ENCODE measurements around the gene NIPA2.
A peak's percentile ranks its signal among the peaks of the same experiment; 100 is the strongest.

Gene NIPA2

DNA sequence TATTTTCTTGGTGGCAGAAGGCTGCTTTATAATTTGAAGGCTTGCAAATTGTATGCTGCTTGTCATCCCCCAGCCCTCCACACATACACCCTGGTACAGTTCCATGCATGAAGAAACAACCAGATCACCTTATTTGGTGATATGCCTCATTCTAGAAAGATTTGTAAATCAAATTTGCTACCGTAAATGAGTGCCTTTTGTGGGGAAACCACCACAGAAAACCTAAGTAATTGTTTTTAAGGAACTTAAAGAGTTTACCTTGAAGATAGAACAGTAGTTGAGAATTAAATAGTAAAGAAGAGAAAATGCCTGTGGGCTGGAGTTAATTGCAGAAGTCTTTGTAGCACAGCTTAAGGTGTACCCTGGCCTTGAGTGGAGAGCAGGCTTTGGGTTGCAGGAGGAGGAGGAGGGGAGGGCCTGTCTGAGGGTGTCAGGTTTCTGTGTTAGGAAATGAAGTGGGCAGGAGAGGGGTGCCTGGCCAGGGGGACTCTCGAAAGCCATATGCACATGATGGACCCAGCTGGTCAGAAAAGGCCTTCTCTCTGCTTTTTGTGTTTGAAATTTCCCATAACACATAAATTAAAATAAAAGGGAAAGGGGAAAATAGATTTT, 6.9 kb downstream of the NIPA2 start:
- TF ChIP-seq TAF1 (IDR thresholded peaks at IDR 0.05; ENCODE audit: borderline replicate concordance, low read depth, low read length) (no peak), POLR2AphosphoS5 (IDR thresholded peaks at IDR 0.05; ENCODE audit: low read depth, low read length) (no peak), POLR2A (IDR thresholded peaks at IDR 0.05; ENCODE audit: low read depth, low read length) (no peak)
- DNase-seq (ENCODE audit: insufficient read length) (no peak), FAIRE-seq (peak; percentile 44)

DNA sequence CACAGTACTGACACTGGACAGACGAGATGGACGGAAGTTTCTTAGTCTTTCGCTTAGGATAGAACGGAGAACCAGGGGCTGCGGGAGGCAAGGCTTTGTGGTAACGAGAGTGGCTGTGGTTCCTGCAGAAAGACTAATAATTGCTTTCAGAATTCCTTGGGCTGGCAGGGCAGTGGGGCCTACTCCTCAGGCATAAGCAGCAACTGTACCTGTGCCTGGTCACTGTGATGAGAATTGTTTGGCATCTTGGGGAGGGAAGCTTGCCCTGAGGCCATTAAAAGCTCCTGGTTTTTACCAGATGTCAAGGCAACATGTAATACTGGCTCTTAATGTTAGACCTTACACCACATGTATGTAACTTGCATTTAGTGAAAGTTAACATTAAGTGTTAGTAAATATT, 7.6 kb downstream of the NIPA2 start:
- FAIRE-seq (no peak), DNase-seq (ENCODE audit: insufficient read length) (no peak)
- TF ChIP-seq POLR2AphosphoS5 (IDR thresholded peaks at IDR 0.05; ENCODE audit: low read depth, low read length), result no peak
- TF ChIP-seq TAF1 (IDR thresholded peaks at IDR 0.05; ENCODE audit: borderline replicate concordance, low read depth, low read length), result no peak
- TF ChIP-seq POLR2A (IDR thresholded peaks at IDR 0.05; ENCODE audit: low read depth, low read length), result no peak

DNA sequence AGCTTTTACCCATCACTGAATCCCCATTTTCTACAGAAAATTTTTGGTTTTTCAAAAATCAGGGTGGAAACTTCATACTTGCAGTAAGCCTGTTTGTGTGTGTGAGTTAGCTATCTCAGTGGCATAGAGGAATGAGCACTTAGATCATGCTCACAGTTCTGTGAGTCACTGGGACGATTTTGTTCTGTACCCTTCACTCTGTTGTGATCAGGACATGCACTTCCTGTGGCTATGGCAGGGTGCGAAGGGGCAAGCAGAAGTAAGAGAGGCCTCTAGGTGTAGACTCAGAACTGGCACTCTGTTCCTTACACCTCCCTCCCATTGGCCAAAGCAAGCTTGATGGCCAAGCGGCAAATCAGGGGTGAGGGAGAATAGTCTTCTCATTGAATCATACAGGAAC, 11.6 kb downstream of the NIPA2 start:
- TF ChIP-seq TAF1 (IDR thresholded peaks at IDR 0.05; ENCODE audit: borderline replicate concordance, low read depth, low read length), result no peak
- no peak for TF ChIP-seq POLR2AphosphoS5 (IDR thresholded peaks at IDR 0.05; ENCODE audit: low read depth, low read length)
- TF ChIP-seq POLR2A (IDR thresholded peaks at IDR 0.05; ENCODE audit: low read depth, low read length), result no peak
- no peak for FAIRE-seq
- DNase-seq (ENCODE audit: insufficient read length), result no peak

DNA sequence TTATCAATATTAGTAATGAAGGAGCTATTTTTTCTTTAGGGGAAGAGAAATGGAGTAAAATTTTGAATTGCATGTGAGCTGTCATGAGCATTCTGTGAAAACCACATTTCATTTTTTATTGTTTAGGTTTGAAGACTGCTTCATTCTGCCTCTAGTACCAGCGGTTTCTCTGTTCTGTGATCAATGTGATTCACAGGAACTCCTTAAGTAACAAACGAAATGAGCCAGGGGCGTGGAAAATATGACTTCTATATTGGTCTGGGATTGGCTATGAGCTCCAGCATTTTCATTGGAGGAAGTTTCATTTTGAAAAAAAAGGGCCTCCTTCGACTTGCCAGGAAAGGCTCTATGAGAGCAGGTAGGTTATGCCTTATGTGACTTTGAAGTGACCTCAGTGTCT, 13.0 kb downstream of the NIPA2 start:
- FAIRE-seq, result no peak
- DNase-seq (ENCODE audit: insufficient read length), result no peak
- TF ChIP-seq TAF1 (IDR thresholded peaks at IDR 0.05; ENCODE audit: borderline replicate concordance, low read depth, low read length) (no peak), POLR2AphosphoS5 (IDR thresholded peaks at IDR 0.05; ENCODE audit: low read depth, low read length) (no peak), POLR2A (IDR thresholded peaks at IDR 0.05; ENCODE audit: low read depth, low read length) (no peak)

DNA sequence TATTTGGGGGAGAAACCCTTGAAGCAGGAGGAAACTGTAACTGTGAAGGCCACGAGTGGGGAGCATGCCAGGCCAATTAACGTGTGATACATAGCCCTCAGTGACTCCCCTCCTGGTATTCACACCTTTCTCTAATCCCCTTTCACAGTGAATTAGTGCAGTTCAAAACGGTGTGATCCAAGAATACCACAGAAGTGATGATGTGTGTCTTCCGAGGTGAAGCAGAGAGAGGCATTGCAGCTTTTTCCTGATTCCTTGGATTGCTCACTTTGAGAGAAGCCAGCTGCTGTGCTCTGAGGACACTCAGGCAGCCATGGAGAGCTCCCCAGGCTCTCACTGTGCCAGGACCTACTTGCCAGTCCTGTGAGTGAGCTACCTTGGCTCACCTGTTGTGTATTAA, 17.3 kb downstream of the NIPA2 start:
- DNase-seq (ENCODE audit: insufficient read length) (no peak), FAIRE-seq (no peak)

DNA sequence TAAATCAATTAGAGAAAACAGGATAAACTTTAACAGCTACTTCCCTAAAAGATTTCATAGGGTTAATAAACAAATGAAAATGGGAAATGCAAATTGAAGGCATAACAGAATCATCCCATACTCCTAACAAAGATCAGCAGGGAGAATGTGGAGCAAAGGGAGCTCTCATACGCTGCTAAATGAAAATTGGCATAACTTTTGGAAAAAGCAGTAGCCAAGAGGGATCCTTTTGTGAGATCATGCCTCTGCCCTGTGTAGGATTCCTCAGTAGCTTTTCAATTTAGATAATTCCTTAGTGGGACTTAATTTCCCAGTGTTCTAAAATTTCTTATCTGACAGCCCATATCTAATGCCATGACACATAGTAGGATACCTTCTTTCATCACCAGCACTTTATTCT, 18.2 kb downstream of the NIPA2 start:
- DNase-seq (ENCODE audit: insufficient read length) (no peak), FAIRE-seq (no peak)
- TF ChIP-seq TAF1 (IDR thresholded peaks at IDR 0.05; ENCODE audit: borderline replicate concordance, low read depth, low read length), result no peak

More for the DNA sequence above, 17.3 kb downstream of the NIPA2 start:
- TF ChIP-seq TAF1 (IDR thresholded peaks at IDR 0.05; ENCODE audit: borderline replicate concordance, low read depth, low read length), result no peak
- TF ChIP-seq POLR2A (IDR thresholded peaks at IDR 0.05; ENCODE audit: low read depth, low read length), result peak; percentile 20; the same call in 1 of the 2 replicates

DNA sequence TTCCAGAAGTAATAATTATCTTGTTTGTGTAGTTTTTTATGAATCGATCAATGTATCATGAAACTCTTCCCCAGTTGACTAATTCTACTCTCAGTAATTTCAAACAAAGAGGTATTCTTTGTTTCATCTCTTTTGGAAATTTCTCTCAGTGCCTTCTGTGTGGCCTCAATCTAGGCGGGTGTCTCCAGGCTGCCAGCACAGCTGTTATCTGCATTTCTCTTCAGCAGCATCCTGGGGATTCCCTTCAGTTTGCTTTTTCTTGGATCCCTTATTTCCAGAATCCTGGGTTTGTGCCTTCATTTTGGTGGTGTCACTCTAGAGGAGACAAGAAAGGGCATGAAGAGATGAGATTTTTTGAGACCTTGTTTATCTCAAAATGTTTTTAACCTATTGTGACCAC, 22.7 kb downstream of the NIPA2 start:
- FAIRE-seq, result no peak

DNA sequence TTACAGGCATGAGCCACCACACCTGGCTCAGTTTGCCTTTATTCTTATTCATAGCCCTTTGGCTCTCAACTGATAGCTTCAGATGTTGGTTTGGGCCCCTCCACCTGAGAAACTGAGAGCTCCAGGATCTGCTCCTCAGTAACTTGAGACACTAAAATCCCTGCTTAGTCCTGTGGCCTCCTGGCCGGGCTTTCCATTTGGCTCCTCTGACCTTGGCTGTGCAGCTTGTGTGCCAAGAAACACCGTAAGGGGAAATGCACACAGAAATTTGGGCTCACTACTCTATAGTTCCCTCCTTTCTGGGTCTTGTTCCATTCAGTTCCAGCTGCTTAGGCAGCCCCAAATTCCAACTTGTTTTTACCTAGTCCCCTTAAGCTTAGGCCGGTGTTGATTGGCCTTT, 24.9 kb downstream of the NIPA2 start:
- FAIRE-seq (no peak), DNase-seq (ENCODE audit: insufficient read length) (no peak)
- TF ChIP-seq POLR2AphosphoS5 (IDR thresholded peaks at IDR 0.05; ENCODE audit: low read depth, low read length) (no peak), TAF1 (IDR thresholded peaks at IDR 0.05; ENCODE audit: borderline replicate concordance, low read depth, low read length) (no peak), POLR2A (IDR thresholded peaks at IDR 0.05; ENCODE audit: low read depth, low read length) (no peak)

More for the DNA sequence above, 22.7 kb downstream of the NIPA2 start:
- no peak for TF ChIP-seq TAF1 (IDR thresholded peaks at IDR 0.05; ENCODE audit: borderline replicate concordance, low read depth, low read length)
- TF ChIP-seq POLR2AphosphoS5 (IDR thresholded peaks at IDR 0.05; ENCODE audit: low read depth, low read length), result no peak
- no peak for TF ChIP-seq POLR2A (IDR thresholded peaks at IDR 0.05; ENCODE audit: low read depth, low read length)
- DNase-seq (ENCODE audit: insufficient read length), result no peak

DNA sequence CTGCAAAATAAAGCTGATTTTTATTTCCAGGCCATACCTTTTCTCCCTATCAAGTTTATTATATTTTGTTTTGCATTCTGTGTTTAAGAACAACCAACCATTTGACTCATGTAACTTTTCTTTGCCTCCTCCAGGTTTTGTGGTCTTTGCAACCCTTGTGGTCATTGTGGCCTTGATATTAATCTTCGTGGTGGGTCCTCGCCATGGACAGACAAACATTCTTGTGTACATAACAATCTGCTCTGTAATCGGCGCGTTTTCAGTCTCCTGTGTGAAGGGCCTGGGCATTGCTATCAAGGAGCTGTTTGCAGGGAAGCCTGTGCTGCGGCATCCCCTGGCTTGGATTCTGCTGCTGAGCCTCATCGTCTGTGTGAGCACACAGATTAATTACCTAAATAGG, 27.6 kb downstream of the NIPA2 start:
- TF ChIP-seq POLR2AphosphoS5 (IDR thresholded peaks at IDR 0.05; ENCODE audit: low read depth, low read length) (no peak), TAF1 (IDR thresholded peaks at IDR 0.05; ENCODE audit: borderline replicate concordance, low read depth, low read length) (no peak), POLR2A (IDR thresholded peaks at IDR 0.05; ENCODE audit: low read depth, low read length) (no peak)
- no peak for FAIRE-seq
- DNase-seq (ENCODE audit: insufficient read length), result no peak

DNA sequence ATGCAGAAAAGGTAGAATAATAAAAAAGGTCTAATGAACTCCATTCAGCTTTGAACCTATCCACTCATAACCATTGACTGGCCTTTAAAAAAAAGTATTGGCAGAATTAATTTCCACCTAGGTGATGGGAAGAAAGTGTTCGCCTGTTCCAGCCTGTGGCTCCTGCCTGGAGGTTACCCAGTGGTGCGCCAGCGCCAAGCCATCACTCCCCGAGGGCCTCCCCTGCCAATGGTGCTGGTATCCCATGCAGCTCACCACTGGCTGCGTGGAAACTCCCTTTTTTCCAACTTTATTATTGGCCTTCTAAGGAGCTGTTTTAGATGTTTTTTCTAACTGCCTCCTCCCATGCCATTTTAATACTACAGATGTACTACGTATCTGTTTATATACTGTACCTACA, 29.4 kb downstream of the NIPA2 start:
- TF ChIP-seq POLR2A (IDR thresholded peaks at IDR 0.05; ENCODE audit: low read depth, low read length) (no peak), TAF1 (IDR thresholded peaks at IDR 0.05; ENCODE audit: borderline replicate concordance, low read depth, low read length) (no peak), POLR2AphosphoS5 (IDR thresholded peaks at IDR 0.05; ENCODE audit: low read depth, low read length) (no peak)
- FAIRE-seq (no peak), DNase-seq (ENCODE audit: insufficient read length) (no peak)

DNA sequence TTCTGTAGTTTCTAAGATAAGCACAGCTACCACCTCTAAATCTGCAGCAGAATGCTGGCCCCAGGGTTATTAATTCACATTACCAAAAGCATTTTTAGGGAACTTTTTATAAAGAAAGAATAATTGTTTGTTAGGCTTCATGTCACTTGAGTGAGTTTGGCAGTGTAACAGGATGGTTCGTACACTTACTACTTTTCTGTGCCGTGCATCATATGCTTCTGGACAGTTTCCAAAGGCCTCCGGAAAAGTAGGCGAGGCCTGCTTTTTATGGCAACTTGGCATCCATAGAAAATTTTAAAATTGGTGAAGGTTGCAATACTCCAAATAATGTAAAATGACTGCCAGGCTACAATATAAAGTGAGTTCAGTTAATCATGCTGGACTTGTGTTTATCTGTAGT, 30.0 kb downstream of the NIPA2 start:
- DNase-seq (ENCODE audit: insufficient read length) (no peak), FAIRE-seq (no peak)
- TF ChIP-seq POLR2AphosphoS5 (IDR thresholded peaks at IDR 0.05; ENCODE audit: low read depth, low read length), result no peak
- no peak for TF ChIP-seq TAF1 (IDR thresholded peaks at IDR 0.05; ENCODE audit: borderline replicate concordance, low read depth, low read length)
- no peak for TF ChIP-seq POLR2A (IDR thresholded peaks at IDR 0.05; ENCODE audit: low read depth, low read length)

DNA sequence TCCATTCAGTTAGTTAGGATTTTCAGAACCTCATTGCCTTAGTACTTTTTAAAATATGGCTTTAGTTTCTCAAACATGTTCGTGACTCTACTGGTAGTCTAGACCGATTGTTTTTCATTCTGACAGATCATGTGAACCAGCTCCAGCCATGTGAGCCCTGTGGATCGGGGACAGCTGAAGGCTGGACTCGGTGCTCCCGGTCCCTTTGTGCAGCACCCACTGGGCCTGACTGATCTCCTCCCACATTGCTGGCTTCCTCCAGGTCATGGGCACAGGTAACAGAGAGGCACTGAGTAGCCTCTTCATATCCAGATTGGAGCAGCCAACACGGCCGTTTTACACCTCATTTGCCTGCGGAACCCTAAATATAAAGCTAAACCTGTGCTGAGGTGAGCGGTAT, 30.5 kb downstream of the NIPA2 start:
- FAIRE-seq (no peak), DNase-seq (ENCODE audit: insufficient read length) (no peak)
- 0 out of 2 replicates have a peak, but pooled peaks have one; percentile 32 for TF ChIP-seq POLR2A (IDR thresholded peaks at IDR 0.05; ENCODE audit: low read depth, low read length)
- no peak for TF ChIP-seq TAF1 (IDR thresholded peaks at IDR 0.05; ENCODE audit: borderline replicate concordance, low read depth, low read length)

DNA sequence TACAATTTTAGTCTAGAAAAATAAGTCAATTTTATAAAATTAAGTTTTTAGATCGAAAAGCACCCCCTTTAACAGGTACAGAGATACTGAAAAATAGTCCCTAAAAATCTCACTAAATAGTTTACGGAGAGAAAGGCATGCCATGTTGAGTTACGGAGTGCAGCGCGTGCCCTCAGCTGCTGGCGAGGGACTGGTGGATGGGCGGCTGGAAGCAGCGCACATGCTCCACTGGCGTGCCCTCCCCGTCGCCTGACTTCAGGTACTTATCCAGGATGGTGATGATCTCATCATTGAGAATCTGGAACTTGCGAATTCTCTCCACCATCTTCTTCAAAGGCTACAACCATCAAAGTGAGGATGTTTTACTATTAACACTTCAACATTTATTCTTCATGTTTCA, 31.4 kb downstream of the NIPA2 start:
- DNase-seq (ENCODE audit: insufficient read length) (no peak), FAIRE-seq (no peak)
- no peak for TF ChIP-seq TAF1 (IDR thresholded peaks at IDR 0.05; ENCODE audit: borderline replicate concordance, low read depth, low read length)
- TF ChIP-seq POLR2AphosphoS5 (IDR thresholded peaks at IDR 0.05; ENCODE audit: low read depth, low read length), result no peak
- TF ChIP-seq POLR2A (IDR thresholded peaks at IDR 0.05; ENCODE audit: low read depth, low read length), result no peak
